Measurements from ENCODE around the gene MAML3. TPM values are rescaled to one million over a fixed set of nuclear protein-coding genes. Genes with fewer than 3 reads are reported as not detected.

MAML3 gene
- total and polyA plus RNA-seq, 2 of the 13 experiments (the other 11 are each of a cell fraction or from before 2014, with no cell fraction given) = 0.05 to 0.13 TPM

DNA sequence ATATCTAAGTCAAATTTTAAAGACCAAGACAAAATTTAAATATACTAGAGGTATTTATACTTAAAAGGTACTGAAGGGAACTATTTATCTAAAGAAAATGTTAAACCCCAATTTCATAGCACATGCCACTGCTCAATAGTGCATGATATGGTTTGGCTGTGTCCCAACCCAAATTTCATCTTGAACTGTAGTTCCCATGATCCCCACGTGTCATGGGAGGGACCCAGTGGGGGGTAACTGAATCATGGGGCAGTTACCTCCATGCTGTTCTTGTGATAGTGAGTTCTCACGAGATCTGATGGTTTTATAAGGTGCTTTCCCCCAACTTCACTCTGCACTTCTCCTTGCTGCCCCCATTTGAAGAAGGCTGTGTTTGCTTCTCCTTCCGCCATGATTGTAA is 32.3 kb downstream of the MAML3 start:
- H3K4me3 ChIP-seq (replicated peaks in 1 of 3; ENCODE audit: insufficient read depth in 1 of 3, low read depth in 2 of 3, low read length in 3 of 3) = no peak overlapping the region
- intact Hi-C loops (cut with micrococcal nuclease; ENCODE audit: unreplicated experiment) (no loop called here), in situ Hi-C loops (cut with HindIII; ENCODE audit: extremely low pct_ligation_motif_present, low pct_unique_long_range_greater_than_20kb) (no loop called here)
- DNase-seq (ENCODE audit: low spot score) (no peak), ATAC-seq (no peak), FAIRE-seq (no peak)
- no peak overlapping the region for H3K4me2 ChIP-seq (ENCODE audit: low read depth, low read length)
- no peak for TF ChIP-seq ZMYM3 (CRISPR knock-in tag; IDR thresholded peaks at IDR 0.05)
- TF ChIP-seq, protein P1, sequence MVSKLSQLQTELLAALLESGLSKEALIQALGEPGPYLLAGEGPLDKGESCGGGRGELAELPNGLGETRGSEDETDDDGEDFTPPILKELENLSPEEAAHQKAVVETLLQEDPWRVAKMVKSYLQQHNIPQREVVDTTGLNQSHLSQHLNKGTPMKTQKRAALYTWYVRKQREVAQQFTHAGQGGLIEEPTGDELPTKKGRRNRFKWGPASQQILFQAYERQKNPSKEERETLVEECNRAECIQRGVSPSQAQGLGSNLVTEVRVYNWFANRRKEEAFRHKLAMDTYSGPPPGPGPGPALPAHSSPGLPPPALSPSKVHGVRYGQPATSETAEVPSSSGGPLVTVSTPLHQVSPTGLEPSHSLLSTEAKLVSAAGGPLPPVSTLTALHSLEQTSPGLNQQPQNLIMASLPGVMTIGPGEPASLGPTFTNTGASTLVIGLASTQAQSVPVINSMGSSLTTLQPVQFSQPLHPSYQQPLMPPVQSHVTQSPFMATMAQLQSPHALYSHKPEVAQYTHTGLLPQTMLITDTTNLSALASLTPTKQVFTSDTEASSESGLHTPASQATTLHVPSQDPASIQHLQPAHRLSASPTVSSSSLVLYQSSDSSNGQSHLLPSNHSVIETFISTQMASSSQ (IDR thresholded peaks at IDR 0.05; ENCODE audit: low read depth) = no peak
- TF ChIP-seq, protein P1 (CRISPR knock-in tag; IDR thresholded peaks at IDR 0.05; ENCODE audit: borderline replicate concordance) = no peak
- no peak for TF ChIP-seq MEF2D (CRISPR knock-in tag; IDR thresholded peaks at IDR 0.05)
- TF ChIP-seq SATB2 (CRISPR knock-in tag; IDR thresholded peaks at IDR 0.05) = no peak
- POLR2A ChIA-PET = no interaction called here
- no peak overlapping the region for H2AFZ ChIP-seq (ENCODE audit: low read length)
- no peaks in the 10 kb centered on the region for H3K79me2 ChIP-seq (ENCODE audit: insufficient read depth, low read length)
- BruUV-seq (replicated peaks) = no TSS peak
- H3K4me1 ChIP-seq (ENCODE audit: insufficient read depth, low read length) = no peaks in the 10 kb centered on the region
- H3K27me3 ChIP-seq (ENCODE audit: control insufficient read depth in 1 of 2, insufficient read depth in 2 of 2, low read length in 2 of 2) = no peaks in the 10 kb centered on the region
- no peaks in the 10 kb centered on the region for H3K9me3 ChIP-seq (ENCODE audit: low read length)
- CTCF ChIA-PET (ENCODE audit: low intra/inter-chr PET ratio, low total read pairs) = no interaction called here
- H3K27ac ChIP-seq (ENCODE audit: extremely low read length, insufficient read depth, low read length) = no peak overlapping the region
- no peaks in the 10 kb centered on the region for H3K36me3 ChIP-seq (replicated peaks in 1 of 2; ENCODE audit: control insufficient read depth in 1 of 2, insufficient read depth in 2 of 2, low read length in 2 of 2)
- H3K9ac ChIP-seq (ENCODE audit: insufficient read depth, low read depth, low read length) = no peak overlapping the region
- 33% methylated on average over 3 of the region's 3 CpGs for WGBS (ENCODE audit: low lambda C conversion rate)
- no peaks in the 10 kb centered on the region for H4K20me1 ChIP-seq (ENCODE audit: insufficient read depth, low read length)

Data from HepG2 (cell line).